Measurements from ENCODE around the gene KIF16B. TPM values are rescaled to one million over a fixed set of nuclear protein-coding genes. Genes with fewer than 3 reads are reported as not detected.

Gene KIF16B
- total and polyA plus RNA-seq, 9 of the 15 experiments (the other 6 are each of a cell fraction or from before 2014, with no cell fraction given): 1.00 to 10.6 (median 8.5) TPM

DNA sequence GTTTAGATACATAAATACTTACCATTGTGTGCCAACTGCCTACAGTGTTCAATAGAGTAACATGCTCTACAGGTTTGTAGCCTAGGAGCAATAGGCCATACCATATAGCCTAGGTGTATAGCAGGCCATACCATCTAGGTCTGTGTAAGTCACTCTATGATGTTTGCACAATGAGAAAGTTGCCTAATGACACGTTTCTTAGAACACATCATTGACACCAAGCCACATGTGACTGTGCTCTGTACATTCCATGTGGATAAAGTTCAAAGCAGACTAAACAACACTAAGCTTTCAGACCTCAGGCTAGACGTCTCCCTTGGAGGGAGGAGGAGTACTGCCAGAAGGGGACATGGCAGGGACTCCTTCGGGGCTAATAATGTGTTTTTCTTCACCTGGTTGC, 93.6 kb downstream of the KIF16B start:
- no peak overlapping the region for H3K27ac ChIP-seq (ENCODE audit: extremely low read depth, low read depth, low read length)
- H3K9ac ChIP-seq (ENCODE audit: insufficient read depth in 1 of 2, low read depth in 2 of 2, low read length in 2 of 2): no peak overlapping the region
- ChIA-PET POLR2A (no interaction called here), CTCF (ENCODE audit: low intra/inter-chr PET ratio) (no interaction called here)
- FAIRE-seq: no peak
- in situ Hi-C loops (cut with MboI) (no loop called here), intact Hi-C loops (cut with micrococcal nuclease) (loop anchor here (5.0 to 10.0 kb wide), 2 partner anchors 215 to 772 kb away; no protein-coding TSS in a partner anchor)
- H3K4me3 ChIP-seq: no peak overlapping the region
- 0 out of 5 replicates have a peak, but pooled peaks cover 0 to 2% of the 10 kb centered on the region in 2 experiments for H3K4me1 ChIP-seq (replicated peaks in 1 of 2; ENCODE audit: control insufficient read depth in 2 of 2, insufficient read depth in 2 of 2, low read length in 2 of 2)
- H2AFZ ChIP-seq (ENCODE audit: low read depth, low read length): no peak overlapping the region
- H3K27me3 ChIP-seq (ENCODE audit: control insufficient read depth in 2 of 2, insufficient read depth in 2 of 2, low read length in 2 of 2): no peaks in the 10 kb centered on the region
- WGBS (ENCODE audit: insufficient coverage, low coverage, missing lambda C conversion rate): 18% methylated on average over 2 of the region's 3 CpGs
- H3K36me3 ChIP-seq (ENCODE audit: control insufficient read depth, insufficient read depth, low read length): no peaks in the 10 kb centered on the region
- DNase-seq (ENCODE audit: extremely low read depth in 1 of 4, low spot score in 3 of 4): no peak
- H4K20me1 ChIP-seq (replicated peaks; ENCODE audit: control insufficient read depth, insufficient read depth, low read length): no peaks in the 10 kb centered on the region
- no peak overlapping the region for H3K4me2 ChIP-seq (ENCODE audit: insufficient read depth, low read length)
- BruUV-seq (replicated peaks): no TSS peak
- ATAC-seq: no peak
- no peaks in the 10 kb centered on the region for H3K79me2 ChIP-seq (ENCODE audit: control insufficient read depth, insufficient read depth, low read length)
- H3K9me1 ChIP-seq (ENCODE audit: control insufficient read depth, insufficient read depth, low read length): no peaks in the 10 kb centered on the region
- no peaks in the 10 kb centered on the region for H3K9me3 ChIP-seq (replicated peaks; ENCODE audit: control insufficient read depth, insufficient read depth, low read depth, low read length)
- no peak for TF ChIP-seq NFIX (CRISPR knock-in tag; IDR thresholded peaks at IDR 0.05; ENCODE audit: low read depth)
- no peak for TF ChIP-seq SMAD3 (CRISPR knock-in tag; conservative IDR thresholded peaks at IDR 0.05)
- TF ChIP-seq, protein P1, sequence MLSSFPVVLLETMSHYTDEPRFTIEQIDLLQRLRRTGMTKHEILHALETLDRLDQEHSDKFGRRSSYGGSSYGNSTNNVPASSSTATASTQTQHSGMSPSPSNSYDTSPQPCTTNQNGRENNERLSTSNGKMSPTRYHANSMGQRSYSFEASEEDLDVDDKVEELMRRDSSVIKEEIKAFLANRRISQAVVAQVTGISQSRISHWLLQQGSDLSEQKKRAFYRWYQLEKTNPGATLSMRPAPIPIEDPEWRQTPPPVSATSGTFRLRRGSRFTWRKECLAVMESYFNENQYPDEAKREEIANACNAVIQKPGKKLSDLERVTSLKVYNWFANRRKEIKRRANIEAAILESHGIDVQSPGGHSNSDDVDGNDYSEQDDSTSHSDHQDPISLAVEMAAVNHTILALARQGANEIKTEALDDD (IDR thresholded peaks at IDR 0.05): no peak
- TF ChIP-seq LCOR (CRISPR knock-in tag; IDR thresholded peaks at IDR 0.05): no peak
- no peak for TF ChIP-seq NFIC (IDR thresholded peaks at IDR 0.05)
- no peak for TF ChIP-seq KAT7 (CRISPR knock-in tag; IDR thresholded peaks at IDR 0.05; ENCODE audit: borderline replicate concordance)
- TF ChIP-seq ZFP30 (CRISPR knock-in tag; IDR thresholded peaks at IDR 0.05; ENCODE audit: borderline replicate concordance): no peak
- TF ChIP-seq, protein P2, sequence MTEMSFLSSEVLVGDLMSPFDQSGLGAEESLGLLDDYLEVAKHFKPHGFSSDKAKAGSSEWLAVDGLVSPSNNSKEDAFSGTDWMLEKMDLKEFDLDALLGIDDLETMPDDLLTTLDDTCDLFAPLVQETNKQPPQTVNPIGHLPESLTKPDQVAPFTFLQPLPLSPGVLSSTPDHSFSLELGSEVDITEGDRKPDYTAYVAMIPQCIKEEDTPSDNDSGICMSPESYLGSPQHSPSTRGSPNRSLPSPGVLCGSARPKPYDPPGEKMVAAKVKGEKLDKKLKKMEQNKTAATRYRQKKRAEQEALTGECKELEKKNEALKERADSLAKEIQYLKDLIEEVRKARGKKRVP (CRISPR knock-in tag; IDR thresholded peaks at IDR 0.05): no peak
- no peak for TF ChIP-seq KLF10 (CRISPR knock-in tag; IDR thresholded peaks at IDR 0.05)
- TF ChIP-seq TAF15 (IDR thresholded peaks at IDR 0.05; ENCODE audit: low read depth, low read length): no peak
- TF ChIP-seq SIN3A (IDR thresholded peaks at IDR 0.05; ENCODE audit: borderline replicate concordance in 2 of 2, control insufficient read depth in 1 of 2, low read depth in 2 of 2, low read length in 2 of 2): no peak
- no peak for TF ChIP-seq ZNF780A (CRISPR knock-in tag; IDR thresholded peaks at IDR 0.05)
- no peak for TF ChIP-seq EGR1 (conservative IDR thresholded peaks at IDR 0.05)
- TF ChIP-seq ZKSCAN3 (CRISPR knock-in tag; IDR thresholded peaks at IDR 0.05): no peak
- TF ChIP-seq, protein P3, sequence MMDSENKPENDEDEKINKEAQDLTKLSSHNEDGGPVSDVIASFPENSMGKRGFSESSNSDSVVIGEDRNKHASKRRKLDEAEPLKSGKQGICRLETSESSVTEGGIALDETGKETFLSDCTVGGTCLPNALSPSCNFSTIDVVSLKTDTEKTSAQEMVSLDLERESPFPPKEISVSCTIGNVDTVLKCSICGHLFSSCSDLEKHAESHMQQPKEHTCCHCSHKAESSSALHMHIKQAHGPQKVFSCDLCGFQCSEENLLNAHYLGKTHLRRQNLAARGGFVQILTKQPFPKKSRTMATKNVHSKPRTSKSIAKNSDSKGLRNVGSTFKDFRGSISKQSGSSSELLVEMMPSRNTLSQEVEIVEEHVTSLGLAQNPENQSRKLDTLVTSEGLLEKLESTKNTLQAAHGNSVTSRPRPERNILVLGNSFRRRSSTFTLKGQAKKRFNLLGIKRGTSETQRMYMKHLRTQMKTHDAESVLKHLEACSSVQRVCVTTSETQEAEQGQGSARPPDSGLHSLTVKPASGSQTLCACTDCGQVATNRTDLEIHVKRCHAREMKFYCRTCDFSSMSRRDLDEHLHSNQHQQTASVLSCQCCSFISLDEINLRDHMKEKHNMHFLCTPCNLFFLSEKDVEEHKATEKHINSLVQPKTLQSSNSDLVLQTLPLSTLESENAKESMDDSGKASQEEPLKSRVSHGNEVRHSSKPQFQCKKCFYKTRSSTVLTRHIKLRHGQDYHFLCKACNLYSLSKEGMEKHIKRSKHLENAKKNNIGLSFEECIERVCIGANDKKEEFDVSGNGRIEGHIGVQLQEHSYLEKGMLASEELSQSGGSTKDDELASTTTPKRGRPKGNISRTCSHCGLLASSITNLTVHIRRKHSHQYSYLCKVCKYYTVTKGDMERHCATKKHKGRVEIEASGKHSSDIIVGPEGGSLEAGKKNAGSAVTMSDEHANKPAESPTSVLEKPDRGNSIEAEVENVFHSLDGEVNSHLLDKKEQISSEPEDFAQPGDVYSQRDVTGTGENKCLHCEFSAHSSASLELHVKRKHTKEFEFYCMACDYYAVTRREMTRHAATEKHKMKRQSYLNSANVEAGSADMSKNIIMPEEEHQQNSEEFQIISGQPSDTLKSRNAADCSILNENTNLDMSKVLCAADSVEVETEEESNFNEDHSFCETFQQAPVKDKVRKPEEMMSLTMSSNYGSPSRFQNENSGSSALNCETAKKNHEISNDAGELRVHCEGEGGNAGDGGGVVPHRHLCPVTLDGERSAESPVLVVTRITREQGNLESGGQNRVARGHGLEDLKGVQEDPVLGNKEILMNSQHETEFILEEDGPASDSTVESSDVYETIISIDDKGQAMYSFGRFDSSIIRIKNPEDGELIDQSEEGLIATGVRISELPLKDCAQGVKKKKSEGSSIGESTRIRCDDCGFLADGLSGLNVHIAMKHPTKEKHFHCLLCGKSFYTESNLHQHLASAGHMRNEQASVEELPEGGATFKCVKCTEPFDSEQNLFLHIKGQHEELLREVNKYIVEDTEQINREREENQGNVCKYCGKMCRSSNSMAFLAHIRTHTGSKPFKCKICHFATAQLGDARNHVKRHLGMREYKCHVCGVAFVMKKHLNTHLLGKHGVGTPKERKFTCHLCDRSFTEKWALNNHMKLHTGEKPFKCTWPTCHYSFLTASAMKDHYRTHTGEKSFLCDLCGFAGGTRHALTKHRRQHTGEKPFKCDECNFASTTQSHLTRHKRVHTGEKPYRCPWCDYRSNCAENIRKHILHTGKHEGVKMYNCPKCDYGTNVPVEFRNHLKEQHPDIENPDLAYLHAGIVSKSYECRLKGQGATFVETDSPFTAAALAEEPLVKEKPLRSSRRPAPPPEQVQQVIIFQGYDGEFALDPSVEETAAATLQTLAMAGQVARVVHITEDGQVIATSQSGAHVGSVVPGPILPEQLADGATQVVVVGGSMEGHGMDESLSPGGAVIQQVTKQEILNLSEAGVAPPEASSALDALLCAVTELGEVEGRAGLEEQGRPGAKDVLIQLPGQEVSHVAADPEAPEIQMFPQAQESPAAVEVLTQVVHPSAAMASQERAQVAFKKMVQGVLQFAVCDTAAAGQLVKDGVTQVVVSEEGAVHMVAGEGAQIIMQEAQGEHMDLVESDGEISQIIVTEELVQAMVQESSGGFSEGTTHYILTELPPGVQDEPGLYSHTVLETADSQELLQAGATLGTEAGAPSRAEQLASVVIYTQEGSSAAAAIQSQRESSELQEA (IDR thresholded peaks at IDR 0.05; ENCODE audit: low read depth): no peak
